H1 (cell line): ENCODE data around the gene KRT85. TPM values are rescaled to one million over a fixed set of nuclear protein-coding genes. Genes with fewer than 3 reads are reported as not detected.

Source experiments
- CTCF ChIA-PET: fragments of 300-600 bp; sonication (Branson Sonifier 250); formaldehyde crosslinking; loops from one replicate; lab custom pipeline; 2021; ENCODE audit not compliant: partially characterized antibody; lab: Charles Lee
- POLR2A ChIA-PET: fragments of 300-600 bp; sonication (Branson Sonifier 250); formaldehyde crosslinking; loops from one replicate; lab custom pipeline; 2021; ENCODE audit warnings: inconsistent platforms; ENCODE audit not compliant: partially characterized antibody; lab: Charles Lee
- DNase-seq, 2 experiments: peaks; one replicate each; pipeline versions ENCODE4 v3.0.0 to v3.0.0-alpha.2; 2010 to 2022; ENCODE audit warnings: low spot score in 2 of 2, low read depth in 1 of 2, mixed read lengths in 1 of 2
- FAIRE-seq: peaks from 2 replicates; lab custom pipeline; 2011; peaks lifted over from hg19 to GRCh38; lab: Jason Lieb, UNC
- H2AFZ ChIP-seq: 2 replicates; pipeline ENCODE4 v1.8.1; 2012; ENCODE audit warnings: low read length, inconsistent platforms
- H2AK5ac ChIP-seq: 2 replicates; pipeline ENCODE4 v1.6.1; 2013; ENCODE audit warnings: low read depth, low read length
- H2BK120ac ChIP-seq: replicated peaks from 2 replicates; pipeline ENCODE3; 2013; ENCODE audit warnings: low read depth, low read length, inconsistent platforms
- H2BK12ac ChIP-seq: 2 replicates; pipeline ENCODE4 v1.6.1; 2013; ENCODE audit warnings: low read depth, low read length
- H2BK15ac ChIP-seq: 2 replicates; pipeline ENCODE4 v1.6.1; 2013; ENCODE audit warnings: low read length
- H2BK20ac ChIP-seq: 2 replicates; pipeline ENCODE4 v1.6.1; 2013; ENCODE audit warnings: low read length
- H2BK5ac ChIP-seq: 2 replicates; pipeline ENCODE4 v1.6.1; 2013; ENCODE audit warnings: low read depth, low read length
- H3K14ac ChIP-seq: 2 replicates; pipeline ENCODE4 v1.6.1; 2013; ENCODE audit warnings: inconsistent platforms; ENCODE audit not compliant: insufficient read length
- H3K18ac ChIP-seq: 2 replicates; pipeline ENCODE4 v1.6.1; 2013; ENCODE audit warnings: low read length; ENCODE audit errors: extremely low read depth
- H3K23ac ChIP-seq: 2 replicates; pipeline ENCODE4 v1.6.1; 2013; ENCODE audit warnings: inconsistent platforms; ENCODE audit not compliant: insufficient read length
- H3K23me2 ChIP-seq: 2 replicates; pipeline ENCODE4 v1.6.1; 2013; ENCODE audit warnings: low read depth, low read length
- H3K27ac ChIP-seq: 2 replicates; pipeline ENCODE4 v1.6.1; 2011; ENCODE audit warnings: low read depth, low read length, inconsistent platforms
- H3K27me3 ChIP-seq, 4 experiments: replicated peaks in 1 of 4; 1 replicate in 1 of 4; 2 replicates in 3 of 4; pipeline versions ENCODE4 v1.6.1 to v1.8.1; 2011 to 2013; ENCODE audit warnings: low read length in 3 of 4, mild to moderate bottlenecking in 3 of 4, inconsistent platforms in 2 of 4, mixed read lengths in 2 of 4, moderate library complexity in 1 of 4; ENCODE audit not compliant: control insufficient read depth in 3 of 4, insufficient read depth in 3 of 4; ENCODE audit errors: extremely low read depth in 1 of 4
- H3K36me3 ChIP-seq, 4 experiments: 2 replicates each; pipeline versions ENCODE4 v1.6.1 to v1.8.1; 2011 to 2013; ENCODE audit warnings: mild to moderate bottlenecking in 4 of 4, low read length in 3 of 4, moderate library complexity in 2 of 4, control low read depth in 1 of 4, inconsistent platforms in 1 of 4; ENCODE audit not compliant: insufficient read depth in 4 of 4, control insufficient read depth in 2 of 4
- H3K4ac ChIP-seq: replicated peaks from 2 replicates; pipeline ENCODE3; 2013; ENCODE audit warnings: low read length, low read depth, mixed read lengths, inconsistent platforms; ENCODE audit not compliant: insufficient read length
- H3K4me1 ChIP-seq, 4 experiments: replicated peaks in 1 of 4; 1 replicate in 1 of 4; 2 replicates in 3 of 4; pipeline versions ENCODE4 v1.6.1 to v1.8.1; 2011 to 2013; ENCODE audit warnings: low read length in 3 of 4, inconsistent platforms in 2 of 4, mixed read lengths in 1 of 4; ENCODE audit not compliant: insufficient read depth in 4 of 4, control insufficient read depth in 3 of 4
- H3K4me2 ChIP-seq, 2 experiments: 2 replicates each; pipeline versions ENCODE4 v1.6.1 to v1.8.1; 2011 to 2013; ENCODE audit warnings: low read depth in 2 of 2, low read length in 2 of 2, control low read depth in 1 of 2, inconsistent platforms in 1 of 2, mild to moderate bottlenecking in 1 of 2; ENCODE audit not compliant: insufficient read depth in 1 of 2
- H3K4me3 ChIP-seq, 4 experiments: fragments of 200-600, 300-600 bp in 1 of 4; sonication (generic), shearing (Covaris generic), sonication (Bioruptor Twin) in 1 of 4; 2 replicates each; pipeline versions ENCODE4 v1.5.1 to v1.8.1; 2011 to 2016; ENCODE audit warnings: low read length in 4 of 4, low read depth in 3 of 4, control low read depth in 2 of 4, inconsistent platforms in 2 of 4, mild to moderate bottlenecking in 2 of 4, mixed read lengths in 1 of 4, moderate library complexity in 1 of 4; ENCODE audit not compliant: insufficient read depth in 2 of 4; ENCODE audit errors: extremely low read depth in 1 of 4
- H3K56ac ChIP-seq: replicated peaks from 2 replicates; pipeline ENCODE3; 2013; ENCODE audit warnings: low read depth, mild to moderate bottlenecking, mixed read lengths, low read length, inconsistent platforms; ENCODE audit not compliant: insufficient read length
- H3K79me1 ChIP-seq: 2 replicates; pipeline ENCODE4 v1.6.1; 2013; ENCODE audit warnings: low read depth, low read length, control low read depth
- H3K79me2 ChIP-seq, 2 experiments: 2 replicates each; pipeline versions ENCODE4 v1.6.1 to v1.8.1; 2012 to 2013; ENCODE audit warnings: low read length in 2 of 2, mild to moderate bottlenecking in 2 of 2, inconsistent platforms in 1 of 2; ENCODE audit not compliant: insufficient read depth in 2 of 2, control insufficient read depth in 1 of 2
- H3K9ac ChIP-seq, 4 experiments: replicated peaks in 1 of 4; 1 replicate in 1 of 4; 2 replicates in 3 of 4; pipeline versions ENCODE4 v1.6.1 to v1.8.1; 2011 to 2013; ENCODE audit warnings: low read depth in 3 of 4, low read length in 3 of 4, control low read depth in 2 of 4, mild to moderate bottlenecking in 2 of 4, moderate library complexity in 2 of 4, inconsistent platforms in 1 of 4; ENCODE audit errors: extremely low read depth in 1 of 4
- H3K9me3 ChIP-seq, 2 experiments: 2 replicates each; pipeline versions ENCODE4 v1.6.1 to v1.8.1; 2012 to 2013; ENCODE audit warnings: mild to moderate bottlenecking in 2 of 2, moderate library complexity in 2 of 2, control low read depth in 1 of 2, inconsistent platforms in 1 of 2, low read depth in 1 of 2, low read length in 1 of 2, mixed read lengths in 1 of 2; ENCODE audit not compliant: insufficient read depth in 2 of 2
- H4K20me1 ChIP-seq, 2 experiments: replicated peaks in 1 of 2; 2 replicates each; pipeline versions ENCODE3 to v1.8.1; 2011 to 2013; ENCODE audit warnings: inconsistent platforms in 2 of 2, low read length in 2 of 2, mild to moderate bottlenecking in 1 of 2; ENCODE audit not compliant: insufficient read depth in 2 of 2, control insufficient read depth in 1 of 2
- H4K5ac ChIP-seq: 2 replicates; pipeline ENCODE4 v1.6.1; 2013; ENCODE audit warnings: low read length, low read depth, mixed read lengths, inconsistent platforms; ENCODE audit not compliant: insufficient read length
- H4K8ac ChIP-seq: 2 replicates; pipeline ENCODE4 v1.8.0; 2013; ENCODE audit warnings: mild to moderate bottlenecking, moderate library complexity, low read length, inconsistent platforms; ENCODE audit not compliant: insufficient read depth; ENCODE audit errors: extremely low read depth
- H4K91ac ChIP-seq: replicated peaks from 2 replicates; pipeline ENCODE3; 2013; ENCODE audit warnings: low read length, mixed read lengths, inconsistent platforms; ENCODE audit not compliant: insufficient read length
- POLR2AphosphoS5 ChIP-seq: IDR thresholded peaks from 2 replicates; pipeline ENCODE4 v1.6.1; 2011; ENCODE audit warnings: low read depth, low read length
- SAP30 ChIP-seq: fragments of 300-600 bp; sonication (generic); IDR thresholded peaks from 2 replicates; pipeline ENCODE4 v1.7.1; 2012; ENCODE audit warnings: low read length, moderate library complexity, mild to moderate bottlenecking, inconsistent platforms; ENCODE audit not compliant: insufficient read depth, insufficient replicate concordance
- TCF12 ChIP-seq: IDR thresholded peaks from 2 replicates; pipeline ENCODE4 v1.6.1; 2011; ENCODE audit warnings: low read depth, mild to moderate bottlenecking, low read length
- WGBS, 2 experiments: shearing (Covaris generic) in 1 of 2; methylation state at CpG; one replicate each; pipeline versions ENCODE4 v1.1.6 to v1.1.7; 2013 to 2015; ENCODE audit warnings: low lambda C conversion rate in 2 of 2, mixed read lengths in 2 of 2, inconsistent platforms in 1 of 2, low coverage in 1 of 2, missing lambda C conversion rate in 1 of 2; ENCODE audit not compliant: insufficient replicate concordance in 2 of 2, insufficient coverage in 1 of 2, insufficient read length in 1 of 2; ENCODE audit errors: extremely low coverage in 1 of 2, missing lambda C conversion rate in 1 of 2; 5-methylcytosine and 5-hydroxymethylcytosine counted together
- polyA plus RNA-seq, 7 experiments: library from polyadenylated mRNA; depleted of rRNA in 3 of 7; stranded (reverse) in 5 of 7; unstranded in 2 of 7; fragments of >200 nt in 5 of 7; fragments of 200-250 nt in 2 of 7; gene quantifications; 1 replicate in 5 of 7; 2 replicates in 1 of 7; 4 replicates in 1 of 7; pipeline versions ENCODE4 v1.2.1 to v1.2.3, GENCODE V29; 2011 to 2013; ENCODE audit warnings: missing spikeins in 2 of 7, mixed read lengths in 2 of 7
- total RNA-seq: library from RNA; stranded (reverse); fragmentation: NEBNext Ultra II Directional; extraction: Animal tissue kit (Norgen Biotek cat#: 25700); gene quantifications from 2 replicates; pipeline ENCODE4 v1.2.1, GENCODE V29; 2021
- TF ChIP-seq, protein P1 (sequence below): IDR thresholded peaks from 2 replicates; pipeline ENCODE4 v1.6.1; 2011; ENCODE audit warnings: low read depth, mild to moderate bottlenecking, low read length; ENCODE audit not compliant: insufficient read depth

KRT85 gene
- total and polyA plus RNA-seq, 2 of the 8 experiments (the other 6 are each of a cell fraction or from before 2014, with no cell fraction given): not detected

DNA sequence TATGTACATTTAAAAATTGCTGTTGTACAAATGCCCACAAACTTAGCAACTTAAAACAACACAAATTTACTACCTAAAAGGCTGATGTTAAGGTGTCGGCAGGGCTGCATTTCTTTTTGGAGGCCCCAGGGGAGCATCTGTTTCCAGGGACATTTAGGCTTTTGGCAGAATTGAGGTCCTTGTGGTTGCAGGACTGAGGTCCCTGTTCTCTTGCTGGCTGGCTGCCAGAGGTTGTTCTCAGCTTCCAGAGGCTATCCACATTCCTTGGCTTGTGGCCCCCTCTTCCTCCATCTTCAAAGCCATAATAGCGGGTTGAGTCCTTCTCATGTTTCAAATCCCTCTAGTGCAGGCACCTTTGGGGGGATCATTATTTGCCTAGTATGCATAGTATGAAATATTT is 23.7 kb downstream of the KRT85 start:
- Histone ChIP-seq H3K4ac (no peak overlapping the region), H2BK15ac (no peak overlapping the region), H3K4me3 (no peak overlapping the region), H4K91ac (no peak overlapping the region), H3K56ac (no peak overlapping the region), H4K5ac (no peak overlapping the region), H2AFZ (no peak overlapping the region), H3K27ac (no peak overlapping the region), H3K18ac (no peak overlapping the region), H4K8ac (no peak overlapping the region), H3K23ac (no peak overlapping the region), H3K23me2 (no peaks in the 10 kb centered on the region), H2BK120ac (no peak overlapping the region), H3K4me1 (no peaks in the 10 kb centered on the region), H3K79me2 (no peaks in the 10 kb centered on the region), H3K79me1 (no peaks in the 10 kb centered on the region), H3K14ac (no peak overlapping the region), H3K9me3 (no peaks in the 10 kb centered on the region), H3K4me2 (no peak overlapping the region), H2BK12ac (no peak overlapping the region), H2BK5ac (no peak overlapping the region), H2BK20ac (no peak overlapping the region), H3K27me3 (no peaks in the 10 kb centered on the region), H2AK5ac (no peak overlapping the region), H4K20me1 (no peaks in the 10 kb centered on the region), H3K9ac (no peak overlapping the region), H3K36me3 (no peaks in the 10 kb centered on the region)
- FAIRE-seq: no peak
- 65% methylated on average over 2 of the region's 2 CpGs; no CpG with 5 or more reads in 1 of the 2 experiments for WGBS, 2 experiments
- POLR2A ChIA-PET: no interaction called here
- TF ChIP-seq SAP30: no peak
- no peak for TF ChIP-seq POLR2AphosphoS5
- no peak for TF ChIP-seq TCF12
- TF ChIP-seq, protein P1, sequence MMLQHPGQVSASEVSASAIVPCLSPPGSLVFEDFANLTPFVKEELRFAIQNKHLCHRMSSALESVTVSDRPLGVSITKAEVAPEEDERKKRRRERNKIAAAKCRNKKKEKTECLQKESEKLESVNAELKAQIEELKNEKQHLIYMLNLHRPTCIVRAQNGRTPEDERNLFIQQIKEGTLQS: no peak
- DNase-seq: no peak
- CTCF ChIA-PET: interaction anchor here (0.7 to 10.9 kb wide), 10 partner anchors 15 to 537 kb away, joined by 3 to 126 read pairs (median 5); no protein-coding TSS in a partner anchor
